ENCODE measurements around the gene SLMAP.

SLMAP gene

DNA sequence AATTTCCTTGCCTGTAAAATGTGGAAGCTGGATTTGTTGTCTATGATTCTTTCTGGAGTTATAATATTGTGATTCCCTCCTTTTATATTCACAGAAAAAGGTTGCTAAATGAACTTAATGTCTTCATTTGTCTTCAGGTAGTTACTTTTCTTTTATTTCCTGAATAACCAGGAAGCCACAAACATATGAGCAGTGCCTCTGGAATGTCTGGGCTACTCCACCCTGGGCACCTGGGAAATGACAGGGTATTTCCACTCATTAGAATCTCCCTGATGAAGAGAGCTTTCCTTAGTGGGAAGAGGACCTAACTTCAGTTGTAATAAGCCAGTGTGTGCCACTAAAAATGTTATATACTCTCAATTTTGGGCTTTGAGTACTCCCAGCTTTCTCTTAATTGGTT lies 3.8 kb upstream of the SLMAP start:
- DNase-seq, result no peak

DNA sequence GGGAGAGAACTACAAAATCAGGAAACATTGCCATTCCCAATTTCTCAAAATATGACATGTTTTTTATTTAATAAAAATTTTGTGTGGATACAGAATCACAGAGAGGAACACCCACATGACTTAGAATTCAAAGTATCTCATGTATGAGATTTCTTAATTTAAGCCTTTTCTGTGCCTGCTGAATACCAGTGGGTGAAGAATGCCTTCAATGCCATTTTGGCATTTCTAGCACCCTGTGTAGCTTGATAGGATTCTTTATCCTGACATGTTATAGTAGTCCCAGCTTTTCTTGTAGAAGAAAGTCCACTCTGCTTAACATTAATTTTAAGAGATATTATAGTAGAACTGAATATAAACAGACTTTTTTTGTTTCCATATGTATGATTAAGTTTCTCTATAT lies 3.1 kb upstream of the SLMAP start:
- no peak for DNase-seq

DNA sequence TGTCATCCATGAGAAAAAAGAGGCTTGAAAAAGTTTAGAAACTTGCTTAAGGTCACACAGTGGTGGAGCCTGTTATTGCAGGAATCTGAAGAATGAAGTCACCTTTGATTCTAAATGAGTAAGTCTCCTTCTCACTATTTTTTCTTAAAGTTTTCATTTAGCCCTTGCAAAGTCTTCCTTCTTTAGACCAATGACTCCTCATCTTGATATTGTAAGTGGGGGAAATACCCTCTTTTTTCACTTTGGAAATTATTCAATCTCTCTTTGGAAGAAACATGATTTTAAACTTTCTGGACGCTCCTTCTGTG lies 787 bp upstream of the SLMAP start:
- DNase-seq, result no peak

DNA sequence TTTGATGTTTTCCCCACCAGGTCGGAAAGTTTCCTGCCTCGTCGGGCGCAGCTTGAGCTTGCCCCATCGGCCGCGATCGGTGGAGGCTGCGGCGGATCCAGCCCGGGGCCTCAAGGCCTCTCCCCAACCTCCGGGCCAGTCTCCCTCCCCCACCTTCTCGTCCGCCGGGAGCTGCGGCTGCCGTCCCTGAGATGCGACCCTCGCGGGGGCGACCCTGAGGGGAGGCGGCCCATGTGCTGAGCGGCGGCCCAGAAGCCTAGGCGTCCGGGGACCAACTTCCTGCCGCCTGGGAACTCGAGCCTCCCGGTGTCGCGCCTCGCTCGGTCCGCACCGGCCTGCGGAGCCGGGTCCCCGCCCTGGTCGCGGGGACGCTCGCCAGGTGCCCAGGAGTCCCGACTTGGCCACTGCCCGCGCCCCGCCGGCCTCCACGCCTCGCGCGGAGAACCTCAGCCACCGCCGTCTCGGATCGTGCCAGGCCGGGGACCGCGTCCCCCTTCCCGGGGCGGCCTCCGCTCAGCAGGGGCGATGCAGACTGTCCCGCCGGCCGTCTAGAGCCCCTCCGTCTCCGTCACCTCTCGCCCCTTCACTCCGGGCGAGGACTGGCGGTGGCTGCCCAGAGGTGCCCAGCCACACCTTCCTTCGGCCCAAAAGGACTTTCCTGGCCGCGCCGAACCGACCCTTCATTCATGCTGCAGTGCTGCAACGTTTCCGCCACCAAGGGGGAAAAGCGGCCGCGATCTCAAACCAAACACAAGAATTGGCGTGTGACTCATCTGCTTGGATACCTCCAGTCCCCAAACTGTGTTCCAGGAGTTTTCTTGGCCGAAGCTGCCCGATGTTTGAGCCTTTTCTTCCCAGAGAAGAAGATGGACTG lies 656 bp downstream of the SLMAP start:
- DNase-seq, result no peak

DNA sequence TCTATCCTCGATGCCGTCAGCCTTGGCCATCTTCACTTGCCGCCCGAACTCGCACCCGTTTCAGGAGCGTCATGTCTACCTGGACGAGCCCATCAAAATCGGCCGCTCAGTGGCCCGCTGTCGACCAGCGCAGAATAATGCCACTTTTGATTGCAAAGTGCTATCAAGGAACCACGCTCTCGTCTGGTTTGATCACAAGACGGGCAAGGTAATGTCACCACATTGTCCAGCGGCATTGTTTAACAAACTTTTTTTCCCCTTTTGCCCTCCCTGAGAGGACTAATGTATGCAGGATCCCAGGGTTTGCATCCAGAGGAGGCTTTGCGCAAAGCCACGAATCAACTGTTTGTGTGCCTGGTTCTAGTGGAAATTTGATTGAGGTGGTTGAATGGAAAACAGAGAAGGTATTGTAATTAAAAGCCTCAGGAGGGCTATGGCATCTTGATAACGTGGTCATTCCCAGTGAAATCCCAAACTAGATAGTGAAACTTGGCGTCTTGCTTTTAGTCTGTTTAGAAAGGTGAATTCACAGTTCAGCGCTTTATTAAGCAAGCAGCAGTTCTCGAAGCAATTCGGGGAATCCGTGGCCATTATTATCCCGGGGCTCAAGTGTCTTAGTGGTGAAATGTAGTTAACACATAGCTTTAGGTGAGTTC lies 1.7 kb downstream of the SLMAP start:
- DNase-seq, result no peak

DNA sequence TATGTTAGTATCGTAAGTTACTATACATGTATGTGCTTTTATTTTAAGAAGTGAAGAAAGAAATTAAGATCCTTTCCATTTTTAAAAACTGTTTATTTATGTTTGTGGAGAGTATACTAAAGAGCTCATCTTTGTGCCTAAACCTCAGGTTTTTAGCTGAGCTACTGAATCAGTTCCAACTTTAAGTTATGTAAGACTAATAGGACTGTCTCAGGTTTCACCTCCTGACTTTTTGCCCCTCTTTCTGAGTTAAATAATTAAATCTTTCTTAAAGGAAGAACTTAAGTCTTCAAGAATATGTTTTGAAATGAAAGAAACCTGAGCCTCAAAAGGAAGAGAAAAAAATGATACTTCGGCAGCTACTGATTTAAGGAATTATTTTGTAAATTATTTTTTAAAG lies 2.6 kb downstream of the SLMAP start:
- no peak for DNase-seq

DNA sequence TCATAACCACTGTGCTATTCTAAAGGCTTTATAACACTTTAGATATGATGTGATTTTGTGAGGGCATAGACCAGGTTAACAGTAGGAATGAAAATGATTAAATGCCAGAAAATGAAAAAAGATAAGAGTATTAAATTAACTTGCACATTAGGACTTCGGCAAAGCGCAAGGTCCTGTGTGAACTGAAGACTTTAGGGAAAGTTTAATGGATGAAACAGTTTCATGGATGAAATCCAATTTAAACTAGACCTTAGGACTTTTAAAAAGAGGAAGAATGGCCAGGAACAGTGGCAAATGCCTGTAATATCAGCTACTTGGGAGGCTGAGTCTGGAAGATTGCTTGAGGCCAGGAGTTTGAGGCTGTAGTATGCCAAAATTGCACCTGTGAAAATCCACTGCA lies 8.7 kb downstream of the SLMAP start:
- DNase-seq, result no peak

DNA sequence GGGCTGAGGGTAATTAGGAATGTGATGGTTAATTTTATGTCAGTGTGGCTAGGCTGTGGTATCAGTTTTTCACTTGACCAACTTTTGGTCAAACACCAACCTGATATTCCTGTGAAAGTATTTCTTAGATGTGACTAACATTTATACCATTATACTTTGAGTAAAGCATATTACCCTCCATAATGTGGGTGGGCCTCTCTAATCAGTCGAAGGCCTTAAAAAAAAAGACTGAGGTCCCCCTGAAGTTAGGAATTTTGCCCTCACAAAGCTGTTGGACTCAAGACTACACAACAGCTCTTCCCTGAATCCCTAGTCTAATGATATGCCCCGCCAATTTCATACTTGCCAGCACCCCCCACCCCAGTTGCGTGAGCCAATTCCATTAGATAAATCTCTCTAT lies 12.5 kb downstream of the SLMAP start:
- no peak for DNase-seq

DNA sequence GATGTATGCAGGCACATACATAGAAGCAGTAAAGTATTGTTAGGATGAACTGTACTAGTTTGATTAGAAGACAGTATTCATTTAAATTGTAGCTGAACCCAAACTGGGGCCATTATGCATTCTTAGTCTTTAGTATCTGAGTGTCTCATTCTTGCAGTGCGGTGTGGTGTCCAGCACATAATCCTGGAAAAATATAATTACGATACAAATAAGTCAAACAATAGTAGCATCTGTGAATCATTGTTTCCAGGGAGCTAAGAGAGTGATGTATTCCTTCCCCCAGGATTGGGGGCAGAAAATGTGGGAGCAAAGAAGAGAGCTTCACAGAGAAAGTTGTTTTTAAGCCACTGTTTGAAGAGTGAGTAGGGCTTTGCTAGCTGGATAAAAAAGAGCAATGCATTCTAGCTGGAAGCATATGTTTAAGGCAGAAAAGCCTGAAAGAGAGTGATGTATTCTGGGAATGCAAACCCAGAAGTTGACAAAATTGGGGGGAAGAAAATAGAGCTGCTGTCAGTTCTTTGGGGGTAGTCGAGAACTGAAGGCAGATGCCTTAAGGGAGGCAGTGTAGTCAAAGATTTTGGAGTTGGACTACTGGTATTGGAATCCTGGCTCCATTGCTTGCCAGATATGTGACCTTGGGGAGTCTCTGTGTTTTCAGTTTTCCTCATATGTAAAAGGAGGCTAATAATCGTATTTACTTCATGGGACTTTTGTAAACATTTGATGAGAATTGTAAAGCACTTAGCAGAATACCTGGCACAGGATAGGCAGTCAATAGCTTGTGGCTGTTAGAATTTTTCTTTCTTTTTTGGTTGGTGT lies 14.1 kb downstream of the SLMAP start:
- no peak for DNase-seq

DNA sequence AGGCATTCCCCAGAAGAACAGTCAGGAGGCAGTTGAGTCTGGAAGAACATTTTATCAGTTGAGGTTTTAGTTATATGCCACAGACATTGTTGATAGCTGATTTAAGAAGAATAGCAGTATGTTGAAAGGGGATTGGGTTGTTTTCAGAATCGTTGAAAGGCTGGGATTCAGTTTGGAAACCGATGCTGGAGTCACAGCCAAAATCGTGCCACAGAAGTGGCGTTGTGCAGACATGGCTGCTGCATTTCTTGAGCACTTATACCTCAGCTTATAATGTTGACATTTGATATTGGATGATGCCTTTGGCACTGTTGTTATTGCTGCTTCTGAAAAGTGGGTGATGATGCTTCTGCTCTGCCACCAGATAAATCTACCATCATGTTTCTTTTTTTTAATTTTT lies 16.1 kb downstream of the SLMAP start:
- DNase-seq, result no peak

DNA sequence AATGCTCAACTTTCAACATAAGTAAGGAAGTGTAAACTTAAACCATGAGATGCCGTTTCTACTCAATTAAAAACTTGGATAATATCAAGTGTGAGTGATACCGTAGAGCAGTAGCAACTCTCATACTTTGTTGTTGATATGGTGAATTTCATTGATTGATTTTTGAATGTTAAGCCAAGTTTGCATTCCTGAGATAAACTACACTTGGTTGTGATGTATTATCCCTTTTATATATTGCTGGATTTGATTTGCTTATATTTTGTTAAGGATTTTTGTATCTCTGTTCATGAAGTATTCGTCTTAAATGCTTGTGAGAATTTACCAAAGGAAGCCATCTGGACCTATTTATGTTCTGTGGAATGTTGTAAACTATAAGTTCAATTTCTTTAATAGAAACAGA lies 21.7 kb downstream of the SLMAP start:
- DNase-seq, result no peak

DNA sequence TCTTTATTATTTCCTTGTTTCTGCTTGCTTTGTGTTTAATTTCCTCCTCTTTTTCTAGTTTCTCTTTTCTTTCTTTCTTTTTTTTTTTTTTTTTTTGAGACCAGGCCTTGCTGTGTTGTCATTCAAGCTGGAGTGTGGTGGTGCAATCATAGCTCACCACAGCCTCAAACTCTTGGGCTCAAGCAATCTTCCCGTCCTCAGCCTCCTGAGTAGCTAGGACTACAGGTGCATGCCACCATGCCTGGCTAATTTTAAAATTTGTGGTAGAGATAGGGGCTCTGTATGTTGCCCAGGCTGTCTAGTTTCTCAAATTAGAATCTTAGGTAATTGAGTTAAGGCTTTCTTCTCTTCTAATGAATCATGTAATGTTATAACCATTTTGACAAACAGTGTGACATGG lies 22.4 kb downstream of the SLMAP start:
- no peak for DNase-seq

DNA sequence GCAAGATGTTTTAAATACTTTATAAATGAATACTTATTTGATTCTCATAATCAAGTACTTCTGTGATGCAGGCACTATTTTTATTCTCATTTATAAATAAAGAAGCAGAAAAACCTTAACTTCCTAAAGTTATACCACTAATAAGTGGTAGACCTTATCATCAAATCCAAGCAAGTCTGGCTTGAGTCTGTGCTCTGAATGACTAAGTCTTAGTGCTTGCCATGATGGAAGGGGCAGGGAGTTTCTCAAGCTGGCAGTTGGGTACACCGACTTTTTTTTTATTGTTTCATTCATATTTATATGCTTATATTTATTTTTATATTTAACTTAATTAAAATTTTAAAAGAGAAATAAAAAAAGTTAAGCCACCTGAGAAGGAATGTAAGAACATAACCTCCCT lies 23.6 kb downstream of the SLMAP start:
- DNase-seq, result no peak

DNA sequence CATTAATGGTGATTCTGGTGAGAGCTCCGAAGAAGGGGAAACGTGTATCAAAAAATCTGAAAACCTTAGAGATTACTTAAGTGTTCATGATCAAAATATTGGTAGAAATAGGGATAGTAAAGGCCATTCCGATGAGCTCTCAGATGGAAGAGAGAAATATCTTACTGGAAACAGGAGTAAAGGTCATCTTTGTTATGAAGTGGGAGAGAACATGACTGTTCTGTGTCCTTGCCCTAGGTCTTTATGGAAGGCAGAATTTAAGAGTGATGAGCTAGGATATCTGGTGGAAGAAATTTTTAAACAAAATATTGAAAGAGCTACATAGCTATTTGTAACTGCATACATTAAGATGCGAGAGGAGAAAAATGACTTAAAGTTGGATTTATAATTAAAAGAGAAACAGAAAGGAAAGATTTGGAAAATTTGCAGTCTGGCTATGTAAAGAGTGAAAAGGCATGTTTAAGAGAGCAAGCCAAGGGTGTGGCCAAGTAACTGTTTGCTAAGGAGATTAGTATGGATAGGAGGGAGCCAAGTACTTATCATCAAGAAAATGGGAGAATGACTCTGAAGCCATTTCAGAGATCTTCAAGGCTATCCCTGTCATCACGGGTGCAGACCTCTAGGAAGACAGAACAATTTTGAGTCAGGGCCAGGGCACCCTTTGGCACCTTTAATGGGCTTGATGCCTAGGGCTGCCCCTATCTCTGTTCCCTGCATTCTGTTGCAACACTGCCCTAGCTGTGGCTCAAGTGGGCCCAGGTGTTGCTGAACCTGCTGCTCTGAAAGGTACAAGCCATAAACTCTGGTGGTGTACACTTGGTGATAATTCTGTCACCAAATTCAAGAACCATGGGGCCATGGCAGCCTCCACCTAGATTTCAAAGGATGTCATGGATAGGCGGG lies 27.3 kb downstream of the SLMAP start:
- no peak for DNase-seq

DNA sequence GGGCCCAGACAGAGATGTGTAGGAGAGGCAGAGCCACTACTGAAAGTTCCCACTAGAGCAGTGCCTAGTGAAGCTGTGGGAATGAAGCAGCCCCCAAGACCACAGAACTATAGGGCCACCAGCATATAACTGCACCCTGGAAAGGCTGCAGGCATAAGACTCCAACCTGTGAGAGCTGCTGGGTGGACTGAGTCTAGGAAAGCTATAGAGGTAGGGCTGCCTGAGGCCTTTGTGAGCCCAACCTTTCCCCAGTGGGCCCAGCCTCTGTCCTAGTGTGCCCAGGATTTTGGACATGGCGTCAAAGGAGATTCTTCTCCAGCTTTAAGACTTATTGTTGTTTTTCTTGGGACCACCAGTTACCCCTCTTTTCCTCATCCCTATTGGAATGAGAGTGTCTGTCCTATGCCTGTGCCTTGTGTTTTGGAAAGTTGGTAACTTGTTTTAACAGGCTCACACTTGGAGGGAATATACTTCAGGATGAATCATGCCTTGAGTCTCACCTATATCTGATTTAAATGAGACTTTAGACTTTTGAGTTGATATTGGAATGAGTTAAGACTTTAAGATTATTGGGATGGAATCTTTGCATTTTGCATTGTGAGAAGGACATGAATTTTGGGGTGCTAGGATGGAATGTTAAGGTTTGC lies 28.1 kb downstream of the SLMAP start:
- DNase-seq, result no peak

DNA sequence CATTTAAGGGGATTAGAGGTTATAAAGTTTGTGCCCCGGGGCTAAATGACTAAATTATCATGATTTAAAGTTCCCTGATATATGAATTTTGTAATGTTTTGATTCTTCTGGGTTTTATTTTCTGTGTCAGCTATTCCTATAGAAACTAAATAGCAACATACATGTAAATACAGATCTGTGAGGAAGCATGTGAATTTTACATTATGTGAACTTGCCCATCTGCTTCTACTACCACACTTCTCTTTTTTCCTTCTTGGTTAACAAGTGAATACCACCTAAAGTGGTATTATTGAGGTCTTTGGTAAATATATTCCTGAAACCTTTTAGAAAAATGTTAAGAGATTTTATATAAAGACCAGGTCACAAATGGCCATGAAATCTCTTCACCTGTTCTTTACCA lies 29.3 kb downstream of the SLMAP start:
- DNase-seq, result no peak

DNA sequence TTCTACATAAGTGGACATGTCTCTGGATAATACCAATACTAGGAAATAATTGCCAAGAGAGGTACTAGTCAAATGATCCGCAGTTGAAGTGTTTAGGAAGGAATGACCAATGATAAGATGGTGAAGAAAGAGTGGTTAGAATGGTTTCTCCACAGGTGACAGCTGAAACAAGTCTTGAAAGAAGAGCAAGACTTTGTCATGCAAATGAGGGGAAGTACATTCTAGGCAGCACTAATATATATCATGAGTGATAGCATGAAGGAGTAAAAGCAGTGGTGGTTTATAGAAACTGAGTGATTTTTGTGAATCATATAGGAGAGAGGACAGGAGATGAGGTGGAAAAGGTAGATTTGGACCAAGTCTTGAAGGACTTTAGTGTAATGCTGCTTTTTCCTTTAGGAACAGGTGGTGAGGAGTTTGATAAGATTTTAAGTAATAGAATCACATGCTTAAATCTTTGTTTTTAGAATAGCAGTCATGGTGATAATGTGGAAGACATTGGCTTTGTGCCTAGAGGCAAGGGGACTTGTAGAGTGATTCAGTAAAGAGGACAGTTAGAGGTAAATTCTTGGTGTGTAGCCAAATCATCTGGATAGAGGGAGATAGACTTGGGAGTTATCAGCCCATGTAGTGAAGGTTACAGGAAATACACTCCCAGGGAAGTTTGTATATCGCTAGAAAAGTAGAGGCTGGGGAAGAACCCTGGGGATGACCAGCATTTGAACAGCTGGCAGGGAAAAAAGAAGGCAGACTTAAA lies 31.9 kb downstream of the SLMAP start:
- no peak for DNase-seq

DNA sequence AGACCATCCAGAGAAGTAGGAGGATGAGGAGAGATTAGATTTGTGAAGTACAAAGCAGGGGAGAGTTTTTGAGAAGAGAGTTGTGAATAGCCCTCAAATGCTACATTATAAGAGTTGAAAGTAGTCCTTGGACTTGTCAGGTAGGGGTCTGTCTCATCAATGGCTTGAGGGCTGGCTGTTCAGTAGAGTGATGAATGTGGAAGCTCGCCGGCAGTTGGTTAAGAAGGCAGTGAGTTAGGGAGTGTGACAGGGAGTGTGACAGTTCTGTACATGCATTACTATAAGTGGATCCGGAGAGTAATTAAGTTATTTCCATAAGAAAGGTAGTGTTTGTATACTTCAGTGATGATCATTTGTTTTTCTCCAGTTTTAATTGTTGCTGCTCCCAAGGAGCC lies 32.5 kb downstream of the SLMAP start:
- no peak for DNase-seq

DNA sequence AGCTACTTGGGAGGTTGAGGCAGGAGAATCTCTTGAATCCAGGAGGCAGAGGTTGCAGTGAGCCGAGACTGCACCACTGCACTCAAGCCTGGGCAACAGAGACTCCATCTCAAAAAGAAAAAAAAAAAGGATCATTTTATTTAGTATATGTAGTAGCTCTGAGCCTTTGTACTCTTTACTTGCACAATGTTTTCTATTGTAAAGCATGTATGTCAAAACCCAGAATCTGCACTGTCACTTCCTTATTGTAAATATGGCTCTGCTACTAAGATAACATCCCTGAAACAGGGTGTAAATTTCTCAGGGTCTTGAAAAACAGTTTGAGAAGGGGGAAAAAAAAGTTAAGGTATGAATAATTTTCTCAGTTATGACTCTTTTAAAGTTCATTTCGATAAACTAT lies 35.1 kb downstream of the SLMAP start:
- no peak for DNase-seq

DNA sequence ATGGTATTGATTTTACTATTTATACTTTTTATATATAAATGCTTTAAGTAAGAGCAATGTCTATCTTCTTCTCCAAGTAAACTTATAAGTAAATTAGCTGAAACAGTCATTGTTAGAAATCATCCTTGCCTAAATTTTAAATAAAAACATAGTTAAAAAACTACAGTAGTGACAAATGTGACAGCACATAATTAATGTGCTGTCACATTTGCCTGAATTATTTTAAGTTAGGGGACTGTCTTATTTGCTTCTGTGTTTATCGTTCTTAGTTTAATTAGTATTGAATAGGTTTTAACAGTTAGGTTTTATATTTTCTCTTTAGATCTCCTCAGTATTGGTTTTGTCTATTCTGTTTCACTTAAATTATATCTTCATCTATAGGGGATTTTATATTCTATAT lies 36.1 kb downstream of the SLMAP start:
- no peak for DNase-seq

DNA sequence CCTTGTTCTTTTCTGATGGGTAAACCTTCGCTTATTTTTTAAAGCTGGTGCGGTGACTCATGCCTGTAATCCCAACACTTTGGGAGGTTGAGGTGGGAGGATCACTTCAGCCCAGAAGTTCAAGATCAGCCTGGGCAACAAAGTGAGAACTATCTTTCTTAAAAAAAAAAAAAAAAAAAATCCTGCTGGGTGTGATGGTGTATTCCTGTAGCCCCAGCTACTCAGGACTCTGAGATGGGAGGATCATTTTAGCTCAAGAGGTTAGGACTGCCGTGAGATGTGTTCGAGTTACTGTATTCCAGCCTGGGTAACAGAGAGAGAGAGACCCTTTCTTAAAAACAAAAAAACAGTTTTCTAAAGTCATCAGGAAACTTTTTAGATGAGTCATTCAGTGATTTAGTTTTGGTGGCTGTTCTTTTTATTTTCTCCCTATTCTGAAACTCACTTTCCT lies 37.7 kb downstream of the SLMAP start:
- DNase-seq, result no peak

DNA sequence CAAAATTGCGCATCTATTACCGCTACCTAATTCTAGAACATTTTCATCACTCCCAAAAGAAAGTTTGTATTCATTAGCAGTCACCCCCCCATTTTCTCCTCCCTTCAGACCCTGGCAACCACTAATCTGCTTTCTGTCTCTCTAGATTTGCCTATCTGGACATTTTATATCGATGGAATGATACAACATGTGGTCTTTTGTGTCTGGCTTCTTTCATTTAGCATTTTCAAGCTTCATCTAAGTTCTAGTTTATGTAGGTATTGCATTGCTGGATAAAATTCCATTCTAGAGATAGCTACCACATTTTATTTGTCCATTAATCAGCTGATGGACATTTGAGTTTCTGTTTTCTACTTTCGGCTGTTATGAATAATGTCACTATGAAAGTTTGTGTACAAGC lies 38.4 kb downstream of the SLMAP start:
- no peak for DNase-seq

Data from NCI-H748 treated with DMSO at 0.1 percent for 48 hours (cell line).